Measurements from ENCODE around the gene FLT4. TPM values are rescaled to one million over a fixed set of nuclear protein-coding genes. Genes with fewer than 3 reads are reported as not detected.

The FLT4 gene
- total RNA-seq, 1 donor from 2014 or later, result 0.10 TPM

- no peak overlapping the region for H3K4me3 Mint-ChIP-seq (ENCODE audit: unreplicated experiment)
- TF ChIP-seq, protein P1, sequence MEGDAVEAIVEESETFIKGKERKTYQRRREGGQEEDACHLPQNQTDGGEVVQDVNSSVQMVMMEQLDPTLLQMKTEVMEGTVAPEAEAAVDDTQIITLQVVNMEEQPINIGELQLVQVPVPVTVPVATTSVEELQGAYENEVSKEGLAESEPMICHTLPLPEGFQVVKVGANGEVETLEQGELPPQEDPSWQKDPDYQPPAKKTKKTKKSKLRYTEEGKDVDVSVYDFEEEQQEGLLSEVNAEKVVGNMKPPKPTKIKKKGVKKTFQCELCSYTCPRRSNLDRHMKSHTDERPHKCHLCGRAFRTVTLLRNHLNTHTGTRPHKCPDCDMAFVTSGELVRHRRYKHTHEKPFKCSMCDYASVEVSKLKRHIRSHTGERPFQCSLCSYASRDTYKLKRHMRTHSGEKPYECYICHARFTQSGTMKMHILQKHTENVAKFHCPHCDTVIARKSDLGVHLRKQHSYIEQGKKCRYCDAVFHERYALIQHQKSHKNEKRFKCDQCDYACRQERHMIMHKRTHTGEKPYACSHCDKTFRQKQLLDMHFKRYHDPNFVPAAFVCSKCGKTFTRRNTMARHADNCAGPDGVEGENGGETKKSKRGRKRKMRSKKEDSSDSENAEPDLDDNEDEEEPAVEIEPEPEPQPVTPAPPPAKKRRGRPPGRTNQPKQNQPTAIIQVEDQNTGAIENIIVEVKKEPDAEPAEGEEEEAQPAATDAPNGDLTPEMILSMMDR (IDR thresholded peaks at IDR 0.05), result no peak
- H3K9me3 Mint-ChIP-seq (ENCODE audit: low read depth), result no peaks in the 10 kb centered on the region
- peaks cover 3% of the 10 kb centered on the region for H3K4me1 Mint-ChIP-seq (ENCODE audit: low read depth)
- no peak for DNase-seq (ENCODE audit: low spot score)
- peaks cover 5% of the 10 kb centered on the region for H3K27me3 Mint-ChIP-seq (ENCODE audit: low read depth)
- H3K36me3 Mint-ChIP-seq (ENCODE audit: low read depth), result no peaks in the 10 kb centered on the region
- H3K27ac Mint-ChIP-seq (ENCODE audit: unreplicated experiment), result no peak overlapping the region
Measured at GRCh38 chr5:180623411-180623834, 26.0 kb downstream of the FLT4 start.

DNA sequence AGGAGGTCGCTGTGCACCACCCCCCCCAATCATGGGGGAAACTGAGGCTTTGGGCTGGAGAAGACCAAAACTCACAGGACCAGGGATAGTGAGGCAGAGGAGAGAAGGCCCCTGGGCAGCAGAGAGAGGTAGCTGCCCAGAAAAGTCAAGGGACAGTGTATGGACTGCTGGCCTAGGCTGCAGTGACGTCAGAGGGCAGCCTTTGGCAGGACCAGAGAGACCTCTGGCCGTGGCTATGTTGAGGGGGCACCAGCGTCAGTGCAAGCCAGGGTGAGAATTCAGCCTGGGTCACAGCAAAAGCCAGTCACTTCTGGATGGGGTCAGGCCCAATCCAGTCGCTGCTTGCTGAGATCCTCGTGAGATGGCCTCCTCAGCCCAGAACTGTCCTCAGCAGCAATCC lies 26.5 kb downstream of the FLT4 start:
- Mint-ChIP-seq H3K9me3 (ENCODE audit: low read depth) (no peaks in the 10 kb centered on the region), H3K36me3 (ENCODE audit: low read depth) (no peaks in the 10 kb centered on the region), H3K27me3 (ENCODE audit: low read depth) (peaks cover 7% of the 10 kb centered on the region), H3K27ac (ENCODE audit: unreplicated experiment) (no peak overlapping the region), H3K4me3 (ENCODE audit: unreplicated experiment) (no peak overlapping the region), H3K4me1 (ENCODE audit: low read depth) (peaks cover 4% of the 10 kb centered on the region)
- DNase-seq (ENCODE audit: low spot score), result no peak
- TF ChIP-seq, protein P1 (IDR thresholded peaks at IDR 0.05), result no peak

DNA sequence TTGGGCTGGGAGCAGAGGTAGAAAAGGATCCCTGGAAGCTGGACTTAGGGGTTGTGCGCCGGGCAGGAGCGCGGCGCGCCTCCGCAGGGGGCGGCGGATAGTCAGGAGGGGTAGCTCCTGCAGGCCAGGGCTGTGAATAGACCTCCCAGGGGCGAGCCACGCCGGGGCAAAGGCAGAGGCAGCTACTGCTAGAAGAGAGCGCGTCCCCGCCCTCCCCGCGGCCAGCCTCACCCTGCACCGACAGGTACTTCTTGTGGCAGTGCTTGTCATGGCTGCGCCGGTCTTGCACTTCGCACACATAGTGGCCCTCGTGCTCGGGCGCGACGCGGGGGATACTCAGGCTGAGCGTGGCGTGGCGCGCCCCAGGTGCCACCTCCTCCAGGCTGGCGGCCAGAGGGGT lies 28.1 kb downstream of the FLT4 start:
- peaks cover 4% of the 10 kb centered on the region for H3K4me1 Mint-ChIP-seq (ENCODE audit: low read depth)
- H3K27ac Mint-ChIP-seq (ENCODE audit: unreplicated experiment), result no peak overlapping the region
- H3K27me3 Mint-ChIP-seq (ENCODE audit: low read depth), result peaks cover 7% of the 10 kb centered on the region
- no peaks in the 10 kb centered on the region for H3K9me3 Mint-ChIP-seq (ENCODE audit: low read depth)
- no peaks in the 10 kb centered on the region for H3K36me3 Mint-ChIP-seq (ENCODE audit: low read depth)
- DNase-seq (ENCODE audit: low spot score), result no peak
- no peak overlapping the region for H3K4me3 Mint-ChIP-seq (ENCODE audit: unreplicated experiment)
- TF ChIP-seq, protein P1 (IDR thresholded peaks at IDR 0.05), result no peak

GRCh38 chr5:180620014-180620413 lies 29.4 kb downstream of the FLT4 start:
- Mint-ChIP-seq H3K27ac (ENCODE audit: unreplicated experiment) (no peak overlapping the region), H3K4me3 (ENCODE audit: unreplicated experiment) (no peak overlapping the region), H3K9me3 (ENCODE audit: low read depth) (no peaks in the 10 kb centered on the region), H3K36me3 (ENCODE audit: low read depth) (no peaks in the 10 kb centered on the region), H3K27me3 (ENCODE audit: low read depth) (peaks cover 7% of the 10 kb centered on the region), H3K4me1 (ENCODE audit: low read depth) (peaks cover 4% of the 10 kb centered on the region)
- TF ChIP-seq, protein P1 (IDR thresholded peaks at IDR 0.05), result no peak
- no peak for DNase-seq (ENCODE audit: low spot score)

GRCh38 chr5:180619563-180619915 lies 29.9 kb downstream of the FLT4 start:
- H3K27me3 Mint-ChIP-seq (ENCODE audit: low read depth), result peaks cover 7% of the 10 kb centered on the region
- H3K4me3 Mint-ChIP-seq (ENCODE audit: unreplicated experiment), result peak overlapping the region; percentile 22
- peaks cover 4% of the 10 kb centered on the region for H3K4me1 Mint-ChIP-seq (ENCODE audit: low read depth)
- no peaks in the 10 kb centered on the region for H3K9me3 Mint-ChIP-seq (ENCODE audit: low read depth)
- DNase-seq (ENCODE audit: low spot score), result no peak
- no peak overlapping the region for H3K27ac Mint-ChIP-seq (ENCODE audit: unreplicated experiment)
- TF ChIP-seq, protein P1 (IDR thresholded peaks at IDR 0.05), result no peak
- no peaks in the 10 kb centered on the region for H3K36me3 Mint-ChIP-seq (ENCODE audit: low read depth)
